WTC11 (cell line): ENCODE results near the gene CASKIN2. TPM values are rescaled to one million over a fixed set of nuclear protein-coding genes. Genes with fewer than 3 reads are reported as not detected.
A peak's percentile ranks its signal among the peaks of the same experiment; 100 is the strongest.

Experiments used
- ATAC-seq: fragments of 200-7000 bp; cut with Tn5 transposase; 2 replicates; pipeline ENCODE4 v1.10.0; 2021; ENCODE audit warnings: mild to moderate bottlenecking, moderate library complexity
- CTCF ChIA-PET: fragments of 300-600 bp; sonication (Branson Sonifier 250); formaldehyde crosslinking; loops from one replicate; lab custom pipeline; 2021; ENCODE audit warnings: antibody characterized with exemption; lab: Charles Lee
- POLR2A ChIA-PET: fragments of 350-600 bp; sonication (Branson Sonifier 250); formaldehyde crosslinking; loops from one replicate; lab custom pipeline; 2021; ENCODE audit warnings: antibody characterized with exemption; lab: Charles Lee
- DNase-seq: peaks from one replicate; pipeline ENCODE4 v3.0.0; 2021; ENCODE audit warnings: low spot score
- H3K27ac Mint-ChIP-seq: 2 replicates; pipeline ENCODE4 v1.8.0; 2021; ENCODE audit warnings: mixed read lengths
- H3K27me3 Mint-ChIP-seq: 2 replicates; pipeline ENCODE4 v1.8.0; 2021; ENCODE audit warnings: low read depth, mild to moderate bottlenecking, moderate library complexity, mixed read lengths
- H3K36me3 Mint-ChIP-seq: 2 replicates; pipeline ENCODE4 v1.8.0; 2021; ENCODE audit warnings: mixed read lengths
- H3K4me1 Mint-ChIP-seq: 2 replicates; pipeline ENCODE4 v1.8.0; 2022; ENCODE audit warnings: mixed read lengths
- H3K4me3 Mint-ChIP-seq: 2 replicates; pipeline ENCODE4 v1.8.0; 2021; ENCODE audit warnings: mild to moderate bottlenecking, moderate library complexity, mixed read lengths
- H3K9me3 Mint-ChIP-seq: 2 replicates; pipeline ENCODE4 v1.8.0; 2021; ENCODE audit warnings: mixed read lengths
- CBFB ChIP-seq: sonication (generic); formaldehyde crosslinking; IDR thresholded peaks from 2 replicates; pipeline ENCODE4 v1.8.1; 2022; ENCODE audit warnings: mild to moderate bottlenecking, low read depth, missing genetic modification reagents
- CREB1 ChIP-seq: sonication (generic); formaldehyde crosslinking; IDR thresholded peaks from 2 replicates; pipeline ENCODE4 v1.8.0; 2023; ENCODE audit warnings: mild to moderate bottlenecking, missing genetic modification reagents
- CREM ChIP-seq: sonication (generic); formaldehyde crosslinking; IDR thresholded peaks from 2 replicates; pipeline ENCODE4 v1.8.1; 2022; ENCODE audit warnings: mild to moderate bottlenecking, missing genetic modification reagents, moderate library complexity
- ELF4 ChIP-seq: sonication (generic); formaldehyde crosslinking; IDR thresholded peaks from 2 replicates; pipeline ENCODE4 v1.8.1; 2022; ENCODE audit warnings: low read depth, mild to moderate bottlenecking, moderate library complexity, missing genetic modification reagents
- FOXK1 ChIP-seq: sonication (generic); formaldehyde crosslinking; IDR thresholded peaks from 2 replicates; pipeline ENCODE4 v1.8.0; 2022; ENCODE audit warnings: mild to moderate bottlenecking, moderate library complexity, missing genetic modification reagents
- GRHL2 ChIP-seq: fragments of 250-450 bp; sonication (Bioruptor Pico); IDR thresholded peaks from 2 replicates; pipeline ENCODE4 v1.8.0; 2022; ENCODE audit warnings: mild to moderate bottlenecking, moderate library complexity; ENCODE audit not compliant: insufficient replicate concordance, severe bottlenecking
- NR2C2 ChIP-seq: sonication (generic); formaldehyde crosslinking; IDR thresholded peaks from 2 replicates; pipeline ENCODE4 v1.8.0; 2022; ENCODE audit warnings: mild to moderate bottlenecking, missing genetic modification reagents
- SP1 ChIP-seq: sonication (generic); formaldehyde crosslinking; conservative IDR thresholded peaks from 2 replicates; pipeline ENCODE4 v1.8.1; 2022; ENCODE audit warnings: missing genetic modification reagents
- TCF7 ChIP-seq: sonication (generic); formaldehyde crosslinking; IDR thresholded peaks from 2 replicates; pipeline ENCODE4 v1.8.0; 2022; ENCODE audit warnings: mild to moderate bottlenecking, low read depth, missing genetic modification reagents, moderate library complexity
- TEAD1 ChIP-seq: sonication (generic); formaldehyde crosslinking; IDR thresholded peaks from 2 replicates; pipeline ENCODE4 v1.8.0; 2022; ENCODE audit warnings: mild to moderate bottlenecking, missing genetic modification reagents
- TEAD4 ChIP-seq: sonication (generic); formaldehyde crosslinking; IDR thresholded peaks from 2 replicates; pipeline ENCODE4 v1.8.0; 2022; ENCODE audit warnings: mild to moderate bottlenecking, missing genetic modification reagents
- total RNA-seq: library from RNA; stranded (reverse); gene quantifications from 3 replicates; pipeline ENCODE4 v1.2.3, GENCODE V29; 2021
- TF ChIP-seq, protein P1 (sequence below): sonication (generic); formaldehyde crosslinking; IDR thresholded peaks from 2 replicates; pipeline ENCODE4 v1.8.0; 2022; ENCODE audit warnings: mild to moderate bottlenecking, missing genetic modification reagents
- TF ChIP-seq, protein P2 (sequence below): sonication (generic); formaldehyde crosslinking; IDR thresholded peaks from 2 replicates; pipeline ENCODE4 v1.8.1; 2023; ENCODE audit warnings: mild to moderate bottlenecking, missing genetic modification reagents, borderline replicate concordance
- TF ChIP-seq, protein P3 (sequence below): sonication (generic); formaldehyde crosslinking; IDR thresholded peaks from 2 replicates; pipeline ENCODE4 v1.8.0; 2023; ENCODE audit warnings: missing genetic modification reagents
- TF ChIP-seq, protein P4 (sequence below): sonication (generic); formaldehyde crosslinking; IDR thresholded peaks from 2 replicates; pipeline ENCODE4 v1.8.1; 2022; ENCODE audit warnings: mild to moderate bottlenecking, moderate library complexity, missing genetic modification reagents
- TF ChIP-seq, protein P5 (sequence below): fragments of 250-450 bp; sonication (Bioruptor Pico); IDR thresholded peaks from 2 replicates; pipeline ENCODE4 v1.9.0; 2021; ENCODE audit warnings: mild to moderate bottlenecking
- TF ChIP-seq, protein P6 (sequence below): sonication (generic); formaldehyde crosslinking; IDR thresholded peaks from 2 replicates; pipeline ENCODE4 v1.8.1; 2023; ENCODE audit warnings: mild to moderate bottlenecking, missing genetic modification reagents
- TF ChIP-seq, protein P7 (sequence below): sonication (generic); formaldehyde crosslinking; IDR thresholded peaks from 2 replicates; pipeline ENCODE4 v1.8.0; 2022; ENCODE audit warnings: missing genetic modification reagents
- TF ChIP-seq, protein P8 (sequence below): sonication (generic); formaldehyde crosslinking; IDR thresholded peaks from 2 replicates; pipeline ENCODE4 v1.8.0; 2023; ENCODE audit warnings: mild to moderate bottlenecking, missing genetic modification reagents

The CASKIN2 gene
- total RNA-seq, 1 experiment from 2014 or later = 31.9 TPM

DNA sequence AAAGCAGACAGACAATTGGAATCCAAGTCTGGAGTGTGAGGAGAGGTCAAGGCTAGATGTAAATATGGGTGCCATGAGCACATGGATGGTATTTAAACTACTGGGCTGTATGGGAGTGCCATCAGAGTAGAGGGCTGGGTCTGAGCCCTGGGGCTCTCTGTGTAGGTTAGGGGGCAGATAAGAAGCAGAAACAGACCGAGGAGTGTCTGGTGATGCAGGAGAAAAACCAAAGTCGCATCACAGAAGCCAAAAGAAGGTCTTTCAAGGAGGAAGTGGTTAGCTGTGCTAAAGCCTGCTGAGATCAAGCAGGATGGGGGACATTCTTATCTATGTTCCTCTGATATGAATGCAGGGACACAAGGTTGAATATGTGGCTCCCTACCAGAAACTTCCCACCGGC, 2.9 kb upstream of the CASKIN2 start (continued):
- TF ChIP-seq, protein P1, sequence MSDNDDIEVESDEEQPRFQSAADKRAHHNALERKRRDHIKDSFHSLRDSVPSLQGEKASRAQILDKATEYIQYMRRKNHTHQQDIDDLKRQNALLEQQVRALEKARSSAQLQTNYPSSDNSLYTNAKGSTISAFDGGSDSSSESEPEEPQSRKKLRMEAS (CRISPR knock-in tag) = no peak
- TF ChIP-seq, protein P2, sequence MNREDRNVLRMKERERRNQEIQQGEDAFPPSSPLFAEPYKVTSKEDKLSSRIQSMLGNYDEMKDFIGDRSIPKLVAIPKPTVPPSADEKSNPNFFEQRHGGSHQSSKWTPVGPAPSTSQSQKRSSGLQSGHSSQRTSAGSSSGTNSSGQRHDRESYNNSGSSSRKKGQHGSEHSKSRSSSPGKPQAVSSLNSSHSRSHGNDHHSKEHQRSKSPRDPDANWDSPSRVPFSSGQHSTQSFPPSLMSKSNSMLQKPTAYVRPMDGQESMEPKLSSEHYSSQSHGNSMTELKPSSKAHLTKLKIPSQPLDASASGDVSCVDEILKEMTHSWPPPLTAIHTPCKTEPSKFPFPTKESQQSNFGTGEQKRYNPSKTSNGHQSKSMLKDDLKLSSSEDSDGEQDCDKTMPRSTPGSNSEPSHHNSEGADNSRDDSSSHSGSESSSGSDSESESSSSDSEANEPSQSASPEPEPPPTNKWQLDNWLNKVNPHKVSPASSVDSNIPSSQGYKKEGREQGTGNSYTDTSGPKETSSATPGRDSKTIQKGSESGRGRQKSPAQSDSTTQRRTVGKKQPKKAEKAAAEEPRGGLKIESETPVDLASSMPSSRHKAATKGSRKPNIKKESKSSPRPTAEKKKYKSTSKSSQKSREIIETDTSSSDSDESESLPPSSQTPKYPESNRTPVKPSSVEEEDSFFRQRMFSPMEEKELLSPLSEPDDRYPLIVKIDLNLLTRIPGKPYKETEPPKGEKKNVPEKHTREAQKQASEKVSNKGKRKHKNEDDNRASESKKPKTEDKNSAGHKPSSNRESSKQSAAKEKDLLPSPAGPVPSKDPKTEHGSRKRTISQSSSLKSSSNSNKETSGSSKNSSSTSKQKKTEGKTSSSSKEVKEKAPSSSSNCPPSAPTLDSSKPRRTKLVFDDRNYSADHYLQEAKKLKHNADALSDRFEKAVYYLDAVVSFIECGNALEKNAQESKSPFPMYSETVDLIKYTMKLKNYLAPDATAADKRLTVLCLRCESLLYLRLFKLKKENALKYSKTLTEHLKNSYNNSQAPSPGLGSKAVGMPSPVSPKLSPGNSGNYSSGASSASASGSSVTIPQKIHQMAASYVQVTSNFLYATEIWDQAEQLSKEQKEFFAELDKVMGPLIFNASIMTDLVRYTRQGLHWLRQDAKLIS (CRISPR knock-in tag) = no peak
- TF ChIP-seq, protein P3, sequence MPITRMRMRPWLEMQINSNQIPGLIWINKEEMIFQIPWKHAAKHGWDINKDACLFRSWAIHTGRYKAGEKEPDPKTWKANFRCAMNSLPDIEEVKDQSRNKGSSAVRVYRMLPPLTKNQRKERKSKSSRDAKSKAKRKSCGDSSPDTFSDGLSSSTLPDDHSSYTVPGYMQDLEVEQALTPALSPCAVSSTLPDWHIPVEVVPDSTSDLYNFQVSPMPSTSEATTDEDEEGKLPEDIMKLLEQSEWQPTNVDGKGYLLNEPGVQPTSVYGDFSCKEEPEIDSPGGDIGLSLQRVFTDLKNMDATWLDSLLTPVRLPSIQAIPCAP (CRISPR knock-in tag) = no peak
- TF ChIP-seq FOXK1 (no peak), CREB1 (CRISPR knock-in tag) (no peak), TEAD4 (CRISPR knock-in tag) (no peak), ELF4 (CRISPR knock-in tag) (no peak), TCF7 (CRISPR knock-in tag) (no peak), GRHL2 (CRISPR knock-in tag) (no peak), NR2C2 (no peak), CBFB (CRISPR knock-in tag) (no peak), CREM (no peak)
- TF ChIP-seq, protein P4, sequence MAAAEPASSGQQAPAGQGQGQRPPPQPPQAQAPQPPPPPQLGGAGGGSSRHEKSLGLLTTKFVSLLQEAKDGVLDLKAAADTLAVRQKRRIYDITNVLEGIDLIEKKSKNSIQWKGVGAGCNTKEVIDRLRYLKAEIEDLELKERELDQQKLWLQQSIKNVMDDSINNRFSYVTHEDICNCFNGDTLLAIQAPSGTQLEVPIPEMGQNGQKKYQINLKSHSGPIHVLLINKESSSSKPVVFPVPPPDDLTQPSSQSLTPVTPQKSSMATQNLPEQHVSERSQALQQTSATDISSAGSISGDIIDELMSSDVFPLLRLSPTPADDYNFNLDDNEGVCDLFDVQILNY (CRISPR knock-in tag) = no peak
- TF ChIP-seq, protein P5, sequence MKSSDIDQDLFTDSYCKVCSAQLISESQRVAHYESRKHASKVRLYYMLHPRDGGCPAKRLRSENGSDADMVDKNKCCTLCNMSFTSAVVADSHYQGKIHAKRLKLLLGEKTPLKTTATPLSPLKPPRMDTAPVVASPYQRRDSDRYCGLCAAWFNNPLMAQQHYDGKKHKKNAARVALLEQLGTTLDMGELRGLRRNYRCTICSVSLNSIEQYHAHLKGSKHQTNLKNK (CRISPR knock-in tag) = no peak
- TF ChIP-seq, protein P6, sequence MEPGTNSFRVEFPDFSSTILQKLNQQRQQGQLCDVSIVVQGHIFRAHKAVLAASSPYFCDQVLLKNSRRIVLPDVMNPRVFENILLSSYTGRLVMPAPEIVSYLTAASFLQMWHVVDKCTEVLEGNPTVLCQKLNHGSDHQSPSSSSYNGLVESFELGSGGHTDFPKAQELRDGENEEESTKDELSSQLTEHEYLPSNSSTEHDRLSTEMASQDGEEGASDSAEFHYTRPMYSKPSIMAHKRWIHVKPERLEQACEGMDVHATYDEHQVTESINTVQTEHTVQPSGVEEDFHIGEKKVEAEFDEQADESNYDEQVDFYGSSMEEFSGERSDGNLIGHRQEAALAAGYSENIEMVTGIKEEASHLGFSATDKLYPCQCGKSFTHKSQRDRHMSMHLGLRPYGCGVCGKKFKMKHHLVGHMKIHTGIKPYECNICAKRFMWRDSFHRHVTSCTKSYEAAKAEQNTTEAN (CRISPR knock-in tag) = no peak
- TF ChIP-seq, all 79 proteins: peak for 0

DNA sequence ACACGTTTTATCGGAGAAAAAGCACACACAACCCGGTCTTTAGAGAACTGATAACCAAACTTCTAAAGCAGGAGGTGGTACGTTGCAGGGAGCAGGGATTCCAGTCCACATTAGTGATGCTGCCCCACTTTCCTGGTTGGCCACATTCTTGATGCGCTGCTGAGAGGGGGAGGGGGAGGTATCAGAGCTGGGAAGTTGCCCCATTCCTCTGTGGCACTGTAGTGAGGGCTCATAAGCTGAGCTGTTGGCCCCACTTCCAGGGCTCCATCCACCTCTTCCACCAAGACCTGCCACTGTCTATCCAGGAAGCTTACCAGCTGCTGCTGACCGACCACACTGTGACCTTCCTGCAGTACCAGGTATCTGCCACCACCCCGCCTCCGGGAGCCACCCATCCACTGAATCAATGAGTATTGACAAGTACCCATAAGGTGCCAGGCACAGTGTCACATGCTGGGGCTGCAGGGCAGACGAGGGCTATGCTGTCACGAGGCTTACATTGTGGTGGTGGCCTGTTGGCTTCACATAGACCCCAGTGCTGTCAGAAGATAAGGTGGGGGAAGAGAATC, 2.0 kb upstream of the CASKIN2 start:
- ChIA-PET CTCF (interaction anchor here (0.6 to 3.7 kb wide), 21 partner anchors 8 to 277 kb away, joined by 3 to 65 read pairs (median 5); partner anchors contain the start of genes GALK1, LLGL2, MIF4GD and MYO15B), POLR2A (interaction anchor here (0.7 to 1.4 kb wide), 5 partner anchors 8 to 123 kb away, joined by 3 to 5 read pairs (median 4); partner anchors contain the start of gene LLGL2)
- Mint-ChIP-seq H3K27ac (no peak overlapping the region), H3K4me1 (peaks cover 17% of the 10 kb centered on the region), H3K36me3 (peaks cover 28% of the 10 kb centered on the region), H3K9me3 (no peaks in the 10 kb centered on the region), H3K4me3 (peak overlapping the region; percentile 80), H3K27me3 (no peaks in the 10 kb centered on the region)
- TF ChIP-seq, protein P7, sequence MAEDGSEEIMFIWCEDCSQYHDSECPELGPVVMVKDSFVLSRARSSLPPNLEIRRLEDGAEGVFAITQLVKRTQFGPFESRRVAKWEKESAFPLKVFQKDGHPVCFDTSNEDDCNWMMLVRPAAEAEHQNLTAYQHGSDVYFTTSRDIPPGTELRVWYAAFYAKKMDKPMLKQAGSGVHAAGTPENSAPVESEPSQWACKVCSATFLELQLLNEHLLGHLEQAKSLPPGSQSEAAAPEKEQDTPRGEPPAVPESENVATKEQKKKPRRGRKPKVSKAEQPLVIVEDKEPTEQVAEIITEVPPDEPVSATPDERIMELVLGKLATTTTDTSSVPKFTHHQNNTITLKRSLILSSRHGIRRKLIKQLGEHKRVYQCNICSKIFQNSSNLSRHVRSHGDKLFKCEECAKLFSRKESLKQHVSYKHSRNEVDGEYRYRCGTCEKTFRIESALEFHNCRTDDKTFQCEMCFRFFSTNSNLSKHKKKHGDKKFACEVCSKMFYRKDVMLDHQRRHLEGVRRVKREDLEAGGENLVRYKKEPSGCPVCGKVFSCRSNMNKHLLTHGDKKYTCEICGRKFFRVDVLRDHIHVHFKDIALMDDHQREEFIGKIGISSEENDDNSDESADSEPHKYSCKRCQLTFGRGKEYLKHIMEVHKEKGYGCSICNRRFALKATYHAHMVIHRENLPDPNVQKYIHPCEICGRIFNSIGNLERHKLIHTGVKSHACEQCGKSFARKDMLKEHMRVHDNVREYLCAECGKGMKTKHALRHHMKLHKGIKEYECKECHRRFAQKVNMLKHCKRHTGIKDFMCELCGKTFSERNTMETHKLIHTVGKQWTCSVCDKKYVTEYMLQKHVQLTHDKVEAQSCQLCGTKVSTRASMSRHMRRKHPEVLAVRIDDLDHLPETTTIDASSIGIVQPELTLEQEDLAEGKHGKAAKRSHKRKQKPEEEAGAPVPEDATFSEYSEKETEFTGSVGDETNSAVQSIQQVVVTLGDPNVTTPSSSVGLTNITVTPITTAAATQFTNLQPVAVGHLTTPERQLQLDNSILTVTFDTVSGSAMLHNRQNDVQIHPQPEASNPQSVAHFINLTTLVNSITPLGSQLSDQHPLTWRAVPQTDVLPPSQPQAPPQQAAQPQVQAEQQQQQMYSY (CRISPR knock-in tag) = 0 out of 2 replicates have a peak, but pooled peaks have one; percentile 64
- TF ChIP-seq SP1 = no peak
- no peak for TF ChIP-seq TEAD4 (CRISPR knock-in tag)
- TF ChIP-seq, protein P8, sequence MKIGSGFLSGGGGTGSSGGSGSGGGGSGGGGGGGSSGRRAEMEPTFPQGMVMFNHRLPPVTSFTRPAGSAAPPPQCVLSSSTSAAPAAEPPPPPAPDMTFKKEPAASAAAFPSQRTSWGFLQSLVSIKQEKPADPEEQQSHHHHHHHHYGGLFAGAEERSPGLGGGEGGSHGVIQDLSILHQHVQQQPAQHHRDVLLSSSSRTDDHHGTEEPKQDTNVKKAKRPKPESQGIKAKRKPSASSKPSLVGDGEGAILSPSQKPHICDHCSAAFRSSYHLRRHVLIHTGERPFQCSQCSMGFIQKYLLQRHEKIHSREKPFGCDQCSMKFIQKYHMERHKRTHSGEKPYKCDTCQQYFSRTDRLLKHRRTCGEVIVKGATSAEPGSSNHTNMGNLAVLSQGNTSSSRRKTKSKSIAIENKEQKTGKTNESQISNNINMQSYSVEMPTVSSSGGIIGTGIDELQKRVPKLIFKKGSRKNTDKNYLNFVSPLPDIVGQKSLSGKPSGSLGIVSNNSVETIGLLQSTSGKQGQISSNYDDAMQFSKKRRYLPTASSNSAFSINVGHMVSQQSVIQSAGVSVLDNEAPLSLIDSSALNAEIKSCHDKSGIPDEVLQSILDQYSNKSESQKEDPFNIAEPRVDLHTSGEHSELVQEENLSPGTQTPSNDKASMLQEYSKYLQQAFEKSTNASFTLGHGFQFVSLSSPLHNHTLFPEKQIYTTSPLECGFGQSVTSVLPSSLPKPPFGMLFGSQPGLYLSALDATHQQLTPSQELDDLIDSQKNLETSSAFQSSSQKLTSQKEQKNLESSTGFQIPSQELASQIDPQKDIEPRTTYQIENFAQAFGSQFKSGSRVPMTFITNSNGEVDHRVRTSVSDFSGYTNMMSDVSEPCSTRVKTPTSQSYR (CRISPR knock-in tag) = no peak
- no peak for TF ChIP-seq TEAD1
- ATAC-seq = no peak
- DNase-seq = no peak
